HG03064 (cell line): ENCODE measurements around the gene PTOV1.

Experiments used
- ATAC-seq: cut with Tn5 transposase; IDR thresholded peaks from one replicate; pipeline ENCODE4 v1.9.1; 2021; ENCODE audit warnings: low read depth; ENCODE audit not compliant: unreplicated experiment

Gene PTOV1

DNA sequence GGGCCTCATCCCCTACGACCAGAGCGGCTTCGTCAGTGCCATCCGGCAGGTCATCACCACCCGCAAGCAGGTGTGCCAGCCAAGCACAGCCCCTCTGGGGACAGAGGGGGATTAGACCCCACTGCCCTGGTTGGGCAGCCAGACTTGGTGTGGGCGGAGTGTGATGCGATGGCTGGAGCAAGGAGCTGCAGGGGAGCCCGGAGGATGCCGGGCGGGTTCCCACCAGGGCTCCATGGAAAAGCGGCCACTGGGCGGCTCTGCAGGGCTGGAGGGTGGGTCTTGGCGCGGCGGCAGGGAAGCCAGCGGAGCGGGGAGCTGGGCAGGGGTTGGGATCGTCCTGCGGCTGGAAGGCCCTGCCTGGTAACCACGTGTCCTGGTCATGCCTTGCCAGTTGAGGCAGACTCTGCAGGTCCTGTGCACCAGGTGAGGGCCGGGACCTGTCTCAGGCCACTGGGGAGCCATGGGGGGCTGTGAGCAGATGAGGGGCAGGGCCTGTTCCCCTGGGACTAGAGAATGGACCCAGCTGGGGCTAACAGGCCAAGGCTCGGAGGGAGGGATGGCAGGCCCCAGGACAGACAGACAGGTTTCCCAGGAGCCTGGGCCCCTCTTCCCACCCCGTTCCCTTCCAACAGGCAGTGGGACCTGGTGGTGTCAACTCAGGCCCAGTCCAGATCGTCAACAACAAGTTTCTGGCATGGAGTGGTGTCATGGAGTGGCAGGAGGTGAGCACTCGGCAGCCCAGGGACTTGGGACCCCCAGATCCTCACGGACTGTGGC lies 6.3 kb downstream of the PTOV1 start:
- no peak for ATAC-seq

GRCh38 chr19:49857838-49858087 lies 6.8 kb downstream of the PTOV1 start:
- no peak for ATAC-seq

GRCh38 chr19:49858088-49858985 lies 7.4 kb downstream of the PTOV1 start:
- ATAC-seq, result no peak

- ATAC-seq, result no peak
These were observed 8.8 kb downstream of the PTOV1 start for GRCh38 chr19:49859682-49860335.

GRCh38 chr19:49860336-49861102 lies 9.6 kb downstream of the PTOV1 start:
- ATAC-seq, result no peak

- ATAC-seq, result no peak
These were observed 10.1 kb downstream of the PTOV1 start for GRCh38 chr19:49861107-49861506.

- ATAC-seq, result no peak
These were observed 10.8 kb downstream of the PTOV1 start for GRCh38 chr19:49861541-49862378.

DNA sequence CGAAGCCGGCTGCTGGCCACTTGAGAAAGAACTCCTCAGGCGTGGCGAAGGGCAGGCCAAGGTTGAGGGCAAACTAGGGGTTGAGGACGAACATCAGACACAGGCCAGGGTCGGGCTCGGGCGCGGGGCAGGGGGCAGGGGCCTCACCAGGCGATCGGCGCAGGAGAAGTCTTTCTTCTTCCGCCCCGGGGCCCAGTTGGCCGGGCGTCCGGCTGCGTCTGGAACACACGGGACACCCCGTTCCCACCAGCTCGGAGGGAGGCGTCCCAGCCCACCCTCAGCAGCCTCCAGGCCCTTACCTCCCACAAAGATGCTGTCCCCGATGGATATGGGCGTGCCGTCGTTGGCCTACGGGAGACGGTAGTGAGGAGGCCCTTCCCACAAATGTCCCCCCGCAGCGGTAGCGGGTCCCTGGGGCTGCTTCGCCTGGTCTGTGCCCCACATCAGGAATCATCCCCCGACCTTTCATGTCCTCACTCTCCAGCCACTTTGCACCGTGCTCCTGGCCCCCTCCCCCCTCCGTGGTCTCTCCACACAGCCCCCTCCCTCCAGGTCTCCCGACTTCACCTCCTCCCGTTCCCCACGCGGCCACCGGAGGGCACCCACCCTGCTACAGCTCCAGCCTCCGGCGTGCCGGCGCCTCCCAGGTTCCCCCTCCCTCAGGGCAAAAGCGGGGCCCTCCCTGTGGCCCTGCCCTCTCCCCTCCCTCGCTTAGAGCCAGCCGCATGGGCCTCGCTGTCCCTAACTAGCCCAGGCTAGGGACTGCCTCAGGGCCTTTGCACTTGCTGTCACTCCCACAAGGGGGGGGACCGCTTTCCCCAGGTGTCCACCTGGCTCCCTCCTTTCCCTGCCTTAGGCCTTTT lies 11.7 kb downstream of the PTOV1 start:
- no peak for ATAC-seq

- ATAC-seq, result no peak
These were observed 12.4 kb downstream of the PTOV1 start for GRCh38 chr19:49863254-49863934.

GRCh38 chr19:49863935-49864320 lies 13.0 kb downstream of the PTOV1 start:
- no peak for ATAC-seq

DNA sequence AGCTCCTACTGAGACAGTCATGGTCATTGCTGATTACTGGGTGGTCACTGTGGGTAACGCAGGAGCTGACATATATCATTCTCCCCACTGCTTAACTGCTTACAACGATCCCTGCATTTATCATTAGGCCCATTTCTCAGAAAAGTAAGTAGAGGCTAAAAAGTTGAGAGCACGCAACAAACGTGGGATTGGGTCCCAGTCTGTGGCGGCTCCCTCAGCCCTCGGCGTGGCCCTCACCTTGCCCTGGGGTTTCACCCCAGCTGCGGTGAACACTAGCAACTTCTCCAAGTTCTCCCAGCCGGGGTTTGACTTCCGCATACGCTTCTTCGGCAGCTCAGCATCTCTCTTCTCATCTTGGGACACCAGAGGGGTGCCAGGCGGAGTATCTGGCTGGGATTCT lies 13.9 kb downstream of the PTOV1 start:
- ATAC-seq, result no peak

DNA sequence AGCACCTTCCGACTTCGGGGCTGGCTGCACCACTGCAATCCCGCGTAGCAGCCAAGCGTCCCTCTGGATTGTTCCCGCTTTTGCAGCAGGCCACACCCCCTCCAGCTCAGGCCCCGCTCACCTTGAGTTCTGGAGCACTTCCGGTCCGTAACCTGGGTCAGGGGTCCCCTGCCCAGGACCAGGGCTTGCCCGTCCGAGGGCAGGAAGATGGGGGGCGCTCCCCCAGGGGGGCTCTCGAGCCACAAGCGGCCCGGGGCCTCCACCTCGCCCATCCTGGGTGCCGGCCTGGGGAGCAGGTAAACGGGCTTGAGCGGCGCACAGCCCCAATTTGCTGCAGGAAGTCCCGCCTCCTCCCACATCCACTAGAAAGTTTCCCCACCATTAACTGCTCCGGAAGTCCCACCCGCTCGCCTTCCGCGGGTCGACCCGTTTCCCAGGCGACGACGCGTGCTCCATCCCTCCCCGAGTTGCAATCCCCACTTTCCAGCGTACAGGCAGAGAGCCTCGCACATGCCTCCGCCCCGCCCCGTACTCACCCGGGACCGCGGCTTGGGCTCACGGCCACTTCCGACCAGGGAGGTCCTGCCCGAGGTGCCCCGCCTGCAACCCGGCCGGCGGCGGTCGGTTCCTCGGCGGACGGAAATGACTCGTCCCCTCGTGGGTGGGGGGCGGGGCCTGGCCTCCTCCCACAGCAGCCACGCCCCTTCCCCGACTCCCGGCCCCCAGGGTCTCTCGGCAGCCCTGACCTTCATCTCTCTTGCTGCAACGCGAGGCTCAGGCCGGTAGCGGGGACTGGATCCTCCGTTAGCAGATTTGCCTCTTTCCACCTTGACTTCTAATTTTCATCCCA lies 16.2 kb downstream of the PTOV1 start, which contains the start of gene PNKP:
Gene PNKP, minus strand, starts transcription at position 644 of the 850 bp plus-strand sequence. Its CDS starts 372 bp downstream, at position 272.
- peak; percentile 36 for ATAC-seq

DNA sequence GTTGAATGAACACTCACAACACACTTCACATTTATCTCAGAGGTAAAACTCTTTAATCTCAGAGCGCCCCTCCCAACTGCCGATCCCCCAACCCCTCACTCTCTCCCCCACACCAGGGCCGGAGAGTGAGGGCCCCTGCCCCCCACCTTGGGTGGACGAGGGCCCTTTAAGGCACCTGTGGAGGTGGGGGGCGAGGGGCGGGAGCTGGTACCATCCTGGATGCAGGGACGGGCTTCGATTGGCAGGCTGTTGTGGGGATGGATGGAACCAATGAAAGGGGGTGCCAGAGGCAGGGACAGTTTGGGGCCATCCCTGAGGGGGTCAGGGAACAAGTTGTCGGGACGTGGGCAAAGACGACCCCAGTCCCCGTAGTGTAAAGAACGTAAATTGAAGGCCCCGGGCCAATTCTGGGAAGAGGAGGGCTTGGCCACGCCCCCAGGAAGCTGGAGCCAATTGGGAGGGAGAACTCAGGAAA lies 18.1 kb downstream of the PTOV1 start:
- no peak for ATAC-seq

DNA sequence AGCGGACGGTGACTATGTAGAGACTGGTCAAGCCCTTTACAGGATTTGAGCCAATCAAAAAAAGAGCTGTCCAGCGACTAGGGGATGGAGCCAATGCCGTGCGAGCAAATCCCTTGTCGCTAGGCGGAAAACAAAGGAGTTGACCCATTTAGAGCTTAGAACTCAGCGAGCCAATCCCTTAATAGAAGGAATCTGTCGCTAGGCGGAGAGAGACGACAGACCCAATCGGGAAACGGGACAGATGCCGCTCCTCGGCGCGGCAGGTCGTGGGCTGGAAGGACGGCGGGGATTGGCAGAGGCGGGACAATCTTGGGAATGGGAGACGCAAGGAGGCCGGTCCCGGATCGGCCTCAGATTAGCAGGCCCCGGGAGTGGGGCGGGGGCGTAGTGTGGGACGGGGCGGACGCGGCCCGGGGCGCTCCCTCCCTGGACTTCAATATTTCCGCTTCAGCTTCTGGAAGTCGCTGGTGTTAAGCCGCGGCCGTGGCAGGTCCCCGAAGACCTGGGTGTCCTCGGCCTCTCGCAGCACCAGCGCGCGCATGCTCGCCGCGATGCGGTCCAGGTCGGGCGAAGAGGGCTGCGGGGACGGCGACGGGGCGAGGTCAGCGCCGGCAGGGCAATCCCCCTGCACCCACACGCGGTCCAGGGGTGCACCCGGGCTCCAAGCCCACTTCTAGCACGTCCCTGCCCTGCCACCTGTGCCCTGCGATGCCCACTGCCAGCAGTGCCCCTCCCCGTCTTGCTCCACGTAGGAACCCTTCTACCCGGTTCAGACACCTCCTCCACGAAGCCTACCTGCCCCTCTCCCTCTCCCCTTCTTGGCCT lies 18.7 kb downstream of the PTOV1 start:
- peak; percentile 55 for ATAC-seq

GRCh38 chr19:49870309-49870901 lies 19.4 kb downstream of the PTOV1 start:
- no peak for ATAC-seq
